ENCODE measurements around the gene ROBO4. TPM values are rescaled to one million over a fixed set of nuclear protein-coding genes. Genes with fewer than 3 reads are reported as not detected.

The ROBO4 gene
- total RNA-seq, 1 donor from 2014 or later: not detected

DNA sequence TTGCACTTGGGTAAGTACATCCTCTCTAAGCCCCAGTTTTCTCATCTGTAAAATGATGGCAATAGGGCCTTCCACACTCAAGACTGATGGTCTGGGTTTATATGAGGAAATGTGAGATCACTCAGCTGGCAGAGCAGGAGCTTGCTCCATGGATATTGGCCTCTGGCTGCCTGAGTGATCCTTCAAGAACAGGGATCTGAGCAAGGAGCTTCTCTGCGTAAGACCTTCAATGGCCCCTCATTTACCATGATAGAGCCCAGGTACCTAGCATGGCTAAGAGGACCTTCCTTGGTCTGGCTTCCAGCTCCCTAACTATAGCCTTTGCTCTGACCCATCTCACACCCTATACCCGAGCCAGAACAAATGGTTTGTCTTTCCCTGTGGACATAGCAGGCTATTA is 5.5 kb downstream of the ROBO4 start:
- Mint-ChIP-seq H3K27ac (no peak overlapping the region), H3K9me3 (no peaks in the 10 kb centered on the region), H3K4me1 (no peaks in the 10 kb centered on the region), H3K27me3 (ENCODE audit: low read depth) (peaks cover 45% of the 10 kb centered on the region), H3K4me3 (no peak overlapping the region), H3K36me3 (no peaks in the 10 kb centered on the region)
- DNase-seq (ENCODE audit: low spot score in 2 of 2, unreplicated experiment in 2 of 2): no peak
- TF ChIP-seq, protein P1, sequence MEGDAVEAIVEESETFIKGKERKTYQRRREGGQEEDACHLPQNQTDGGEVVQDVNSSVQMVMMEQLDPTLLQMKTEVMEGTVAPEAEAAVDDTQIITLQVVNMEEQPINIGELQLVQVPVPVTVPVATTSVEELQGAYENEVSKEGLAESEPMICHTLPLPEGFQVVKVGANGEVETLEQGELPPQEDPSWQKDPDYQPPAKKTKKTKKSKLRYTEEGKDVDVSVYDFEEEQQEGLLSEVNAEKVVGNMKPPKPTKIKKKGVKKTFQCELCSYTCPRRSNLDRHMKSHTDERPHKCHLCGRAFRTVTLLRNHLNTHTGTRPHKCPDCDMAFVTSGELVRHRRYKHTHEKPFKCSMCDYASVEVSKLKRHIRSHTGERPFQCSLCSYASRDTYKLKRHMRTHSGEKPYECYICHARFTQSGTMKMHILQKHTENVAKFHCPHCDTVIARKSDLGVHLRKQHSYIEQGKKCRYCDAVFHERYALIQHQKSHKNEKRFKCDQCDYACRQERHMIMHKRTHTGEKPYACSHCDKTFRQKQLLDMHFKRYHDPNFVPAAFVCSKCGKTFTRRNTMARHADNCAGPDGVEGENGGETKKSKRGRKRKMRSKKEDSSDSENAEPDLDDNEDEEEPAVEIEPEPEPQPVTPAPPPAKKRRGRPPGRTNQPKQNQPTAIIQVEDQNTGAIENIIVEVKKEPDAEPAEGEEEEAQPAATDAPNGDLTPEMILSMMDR (IDR thresholded peaks at IDR 0.05; ENCODE audit: unreplicated experiment): no peak

DNA sequence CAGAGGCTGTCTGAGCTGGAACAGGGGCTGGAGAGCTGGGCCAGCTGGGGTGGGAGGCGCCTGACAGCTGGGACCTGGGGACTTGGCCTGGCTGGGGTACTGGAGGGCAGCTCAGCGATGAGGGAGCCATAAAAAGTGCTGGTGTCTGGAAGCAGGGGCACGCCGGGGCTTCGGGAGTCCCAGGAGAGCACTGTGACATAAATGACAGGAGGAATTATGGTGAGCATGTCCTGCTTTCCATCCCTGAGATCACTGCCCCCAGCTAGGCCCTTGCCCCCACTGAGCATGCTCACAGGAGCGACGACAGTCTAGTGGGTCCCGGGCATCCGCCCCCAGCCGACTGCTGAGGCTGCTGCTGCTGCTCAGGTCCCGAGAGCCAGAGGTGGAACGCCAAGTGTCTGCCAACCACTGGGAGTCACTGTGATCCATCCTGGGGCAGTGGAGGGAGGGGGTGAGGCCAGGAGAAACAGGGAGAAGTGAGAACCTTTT is 6.2 kb downstream of the ROBO4 start:
- TF ChIP-seq, protein P1 (IDR thresholded peaks at IDR 0.05; ENCODE audit: unreplicated experiment): no peak
- H3K36me3 Mint-ChIP-seq: no peaks in the 10 kb centered on the region
- no peak overlapping the region for H3K4me3 Mint-ChIP-seq
- no peaks in the 10 kb centered on the region for H3K9me3 Mint-ChIP-seq
- DNase-seq (ENCODE audit: low spot score in 2 of 2, unreplicated experiment in 2 of 2): peak in 1 of 2 experiments; percentile 31
- H3K27me3 Mint-ChIP-seq (ENCODE audit: low read depth): peaks cover 51% of the 10 kb centered on the region
- H3K4me1 Mint-ChIP-seq: no peaks in the 10 kb centered on the region
- H3K27ac Mint-ChIP-seq: no peak overlapping the region

DNA sequence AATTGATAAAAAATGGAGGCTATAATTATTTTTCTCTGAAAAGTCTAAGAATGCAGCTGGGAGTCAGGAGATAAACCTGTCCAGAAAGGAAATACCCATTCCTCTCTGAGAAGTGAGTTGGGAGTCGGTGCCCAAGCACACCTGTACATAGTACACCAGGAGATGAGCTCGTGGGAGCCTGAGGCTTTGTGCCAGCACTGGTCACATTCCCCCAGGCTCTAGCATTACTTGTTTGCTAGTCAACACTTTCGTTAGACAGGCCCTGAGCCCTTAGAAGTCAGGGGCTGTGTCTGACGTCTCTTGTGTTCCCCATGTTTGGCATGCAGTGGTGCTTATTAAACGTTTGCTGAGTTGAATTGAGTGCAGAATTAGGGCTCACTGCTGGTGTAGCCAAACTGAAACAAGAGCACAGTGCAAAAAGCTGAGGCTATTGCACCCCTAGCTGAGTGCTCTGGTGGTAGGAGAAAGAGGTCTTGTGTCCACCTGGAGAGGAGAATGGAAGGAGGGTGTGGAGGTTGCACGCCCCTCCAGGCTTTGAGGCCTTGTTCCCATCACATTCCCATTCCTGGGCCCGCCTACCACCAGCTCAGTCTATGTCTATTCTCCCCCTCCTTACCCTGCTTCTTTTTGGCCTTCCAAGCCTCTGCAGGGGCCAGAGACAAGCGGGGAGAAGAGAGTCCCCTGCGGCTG is 6.8 kb downstream of the ROBO4 start:
- H3K27ac Mint-ChIP-seq: no peak overlapping the region
- no peaks in the 10 kb centered on the region for H3K4me1 Mint-ChIP-seq
- H3K36me3 Mint-ChIP-seq: no peaks in the 10 kb centered on the region
- peaks cover 55% of the 10 kb centered on the region for H3K27me3 Mint-ChIP-seq (ENCODE audit: low read depth)
- H3K9me3 Mint-ChIP-seq: no peaks in the 10 kb centered on the region
- DNase-seq (ENCODE audit: low spot score in 2 of 2, unreplicated experiment in 2 of 2): peak in 1 of 2 experiments; percentile 14
- TF ChIP-seq, protein P1 (IDR thresholded peaks at IDR 0.05; ENCODE audit: unreplicated experiment): no peak
- no peak overlapping the region for H3K4me3 Mint-ChIP-seq

DNA sequence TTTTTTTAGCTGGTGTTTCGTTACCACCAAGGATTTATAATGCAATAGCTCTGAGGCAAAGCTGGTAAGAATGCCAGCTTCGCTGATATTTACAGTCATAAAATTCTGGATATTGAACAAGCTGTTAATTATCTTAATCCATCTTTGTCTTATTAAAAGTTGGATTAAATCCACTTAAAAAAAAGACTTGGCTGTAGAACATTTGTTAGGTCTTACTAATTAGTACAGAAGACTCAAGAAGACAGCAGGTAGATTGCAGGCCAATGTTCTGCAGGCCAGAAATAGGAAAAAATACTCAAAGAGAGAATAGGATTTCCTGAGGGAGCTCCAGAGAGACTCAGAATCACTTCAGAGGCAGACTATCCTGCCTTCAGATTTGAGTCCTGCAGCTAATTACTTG is 7.5 kb downstream of the ROBO4 start:
- TF ChIP-seq, protein P1 (IDR thresholded peaks at IDR 0.05; ENCODE audit: unreplicated experiment): no peak
- Mint-ChIP-seq H3K27me3 (ENCODE audit: low read depth) (peaks cover 62% of the 10 kb centered on the region), H3K36me3 (no peaks in the 10 kb centered on the region), H3K4me3 (no peak overlapping the region), H3K4me1 (no peaks in the 10 kb centered on the region), H3K9me3 (no peaks in the 10 kb centered on the region), H3K27ac (no peak overlapping the region)
- no peak for DNase-seq (ENCODE audit: low spot score in 2 of 2, unreplicated experiment in 2 of 2)

DNA sequence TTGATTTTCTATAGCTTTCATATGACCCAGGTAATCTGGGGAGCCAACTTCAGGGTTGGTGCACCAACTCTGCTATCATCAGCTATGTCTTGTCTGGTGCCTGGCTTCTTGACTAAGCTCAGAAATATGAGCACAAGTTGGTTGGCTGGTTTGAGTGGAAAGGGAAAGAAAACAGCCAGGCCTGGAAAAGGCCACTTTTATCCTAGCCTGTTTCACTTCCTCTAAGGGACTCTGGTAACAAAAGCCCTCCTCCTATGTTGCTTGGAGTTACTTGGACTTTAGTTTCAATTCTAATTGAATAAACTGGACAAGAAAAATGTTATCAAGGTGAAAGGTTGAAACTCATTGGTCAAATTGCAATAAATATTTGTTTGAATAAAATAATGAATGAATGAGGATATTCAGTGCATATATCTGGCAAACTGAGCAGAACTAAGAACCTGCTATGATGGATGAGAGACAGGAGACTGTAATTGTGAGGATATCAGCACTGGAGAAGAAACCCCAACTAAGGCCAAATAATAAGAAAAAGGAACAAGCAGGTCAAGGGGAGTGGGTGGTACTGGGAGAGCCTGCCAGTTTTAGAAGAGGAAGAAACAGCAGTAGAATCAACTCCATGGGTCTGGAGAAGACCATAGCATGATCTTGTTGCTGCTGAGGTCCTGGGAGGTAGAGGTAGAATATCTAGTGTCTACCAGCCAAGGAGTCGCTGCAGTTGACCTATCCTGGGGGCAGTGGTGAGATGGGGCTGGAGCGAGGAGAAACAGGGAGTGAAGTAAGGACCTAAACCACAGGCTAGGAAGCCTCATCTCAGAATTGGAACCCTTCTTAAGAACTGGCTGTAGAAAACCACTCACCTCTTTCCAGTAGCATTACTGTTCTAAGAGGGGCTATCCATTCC is 8.2 kb downstream of the ROBO4 start:
- Mint-ChIP-seq H3K4me1 (no peaks in the 10 kb centered on the region), H3K4me3 (no peak overlapping the region), H3K36me3 (no peaks in the 10 kb centered on the region), H3K27ac (no peak overlapping the region), H3K27me3 (ENCODE audit: low read depth) (peaks cover 65% of the 10 kb centered on the region), H3K9me3 (no peaks in the 10 kb centered on the region)
- TF ChIP-seq, protein P1 (IDR thresholded peaks at IDR 0.05; ENCODE audit: unreplicated experiment): no peak
- DNase-seq (ENCODE audit: low spot score in 2 of 2, unreplicated experiment in 2 of 2): no peak
